HG03175 (cell line): ENCODE measurements around the gene IFIH1.
A peak's percentile ranks its signal among the peaks of the same experiment; 100 is the strongest.

Source experiments
- ATAC-seq: cut with Tn5 transposase; IDR thresholded peaks from one replicate; pipeline ENCODE4 v1.9.1; 2021; ENCODE audit warnings: mild to moderate bottlenecking, moderate library complexity; ENCODE audit not compliant: unreplicated experiment

Gene IFIH1

GRCh38 chr2:162318328-162319180 is at the start of gene IFIH1:
IFIH1 (minus strand) TSS chr2:162318684; CDS start chr2:162318307, 377 bp downstream.
- ATAC-seq: peak; percentile 80

GRCh38 chr2:162365392-162365791 is 46.9 kb upstream of the IFIH1 start:
- no peak for ATAC-seq

- ATAC-seq: no peak
These were observed 26.1 kb upstream of the IFIH1 start for GRCh38 chr2:162344617-162344950.

DNA sequence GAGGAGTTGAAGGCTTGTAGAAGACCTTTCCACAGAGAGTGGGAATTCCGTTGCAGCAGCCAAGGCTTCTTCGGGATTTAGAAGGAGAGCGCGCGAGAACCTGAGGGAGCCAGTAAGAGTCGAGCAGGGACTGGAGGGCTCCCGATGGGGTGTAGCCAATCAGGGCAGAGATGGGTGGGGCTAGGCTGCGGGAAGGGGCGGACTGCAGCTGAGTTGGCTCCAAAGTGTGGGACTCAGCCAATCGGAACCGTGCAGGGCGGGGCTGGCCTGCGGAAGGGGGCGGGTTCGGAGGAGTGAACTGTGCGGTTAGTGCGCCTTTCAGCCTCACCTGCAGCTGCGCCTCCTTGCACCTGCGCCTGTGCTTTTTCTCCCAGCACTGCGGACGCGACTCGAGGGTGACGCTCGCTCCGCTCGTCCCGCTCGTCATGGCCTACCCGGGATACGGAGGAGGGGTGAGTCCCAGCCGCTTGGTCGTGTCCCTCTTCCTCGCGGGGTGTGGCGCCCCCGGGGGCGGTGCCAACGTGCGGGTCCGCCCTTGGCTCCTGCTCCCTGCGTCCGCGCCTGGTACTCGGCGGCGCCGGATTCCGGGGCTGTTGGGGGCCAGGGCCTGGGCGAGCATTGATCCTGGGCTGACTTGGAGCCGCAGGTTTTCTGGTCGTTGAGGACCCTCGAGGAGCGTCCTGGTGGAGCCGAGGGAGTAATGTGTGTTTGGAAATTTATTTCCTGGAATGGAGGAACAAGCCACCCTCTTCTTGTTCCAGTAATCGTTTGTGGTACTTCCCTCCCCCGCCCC is 25.5 kb upstream of the IFIH1 start, which contains the start of gene GCA:
TSS of gene GCA (plus strand) at position 309 of the 793 bp plus-strand sequence. CDS start at position 426, 117 bp downstream.
- ATAC-seq: peak; percentile 99

DNA sequence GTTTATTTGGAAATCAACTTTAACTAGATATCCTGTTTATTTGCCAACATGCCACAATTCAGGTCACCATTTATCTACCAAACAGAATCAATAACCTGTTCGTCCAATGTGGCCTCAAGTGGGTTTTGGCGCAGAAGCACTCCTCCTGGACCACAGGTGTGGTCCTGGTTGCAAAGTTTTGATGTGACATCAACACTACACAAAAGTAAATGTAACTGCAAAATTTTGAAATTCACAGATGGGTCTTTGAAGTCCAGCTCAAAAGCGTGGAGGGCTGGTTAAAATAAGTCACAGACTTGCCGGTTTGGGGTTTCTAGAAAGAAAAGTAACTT is 25.0 kb upstream of the IFIH1 start:
- ATAC-seq: no peak

DNA sequence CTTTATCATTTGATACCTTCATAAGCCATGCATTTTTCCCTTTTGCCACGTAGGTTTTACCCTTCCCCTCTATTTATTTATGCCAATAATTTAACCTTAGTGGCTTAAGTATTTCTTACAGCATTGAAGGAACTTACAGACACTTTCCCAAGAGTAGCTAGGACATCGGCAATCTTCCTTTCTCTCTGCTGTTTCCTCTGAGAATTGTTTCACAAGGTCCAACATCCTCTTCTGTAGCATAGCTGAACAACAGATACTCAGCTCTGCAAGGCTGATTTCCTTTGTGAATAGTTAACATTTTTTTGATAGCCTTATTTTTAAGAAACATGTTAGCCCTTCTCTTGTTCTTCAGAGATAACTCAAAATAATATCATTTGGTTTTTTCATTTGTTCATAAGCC is 24.4 kb upstream of the IFIH1 start:
- no peak for ATAC-seq

- no peak for ATAC-seq
These were observed 23.8 kb upstream of the IFIH1 start for GRCh38 chr2:162342321-162342720.

DNA sequence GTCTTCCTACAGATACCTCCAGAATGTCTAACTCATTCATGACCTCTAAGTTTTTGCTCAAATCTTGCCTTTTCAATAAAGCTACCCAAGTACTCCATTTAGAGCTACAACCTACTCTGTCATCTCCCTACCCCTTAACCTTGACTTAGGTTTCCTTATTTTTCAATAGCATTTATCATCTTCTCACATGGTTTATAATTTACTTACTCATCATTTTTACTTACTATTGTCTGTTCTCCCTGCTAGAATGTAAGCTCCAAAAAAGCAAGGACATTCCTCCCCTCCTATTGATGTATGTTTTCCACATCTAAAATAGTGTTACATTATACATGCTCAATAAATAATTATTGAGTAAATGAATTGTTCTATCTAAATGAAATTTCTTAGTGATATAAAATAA is 22.3 kb upstream of the IFIH1 start:
- no peak for ATAC-seq

DNA sequence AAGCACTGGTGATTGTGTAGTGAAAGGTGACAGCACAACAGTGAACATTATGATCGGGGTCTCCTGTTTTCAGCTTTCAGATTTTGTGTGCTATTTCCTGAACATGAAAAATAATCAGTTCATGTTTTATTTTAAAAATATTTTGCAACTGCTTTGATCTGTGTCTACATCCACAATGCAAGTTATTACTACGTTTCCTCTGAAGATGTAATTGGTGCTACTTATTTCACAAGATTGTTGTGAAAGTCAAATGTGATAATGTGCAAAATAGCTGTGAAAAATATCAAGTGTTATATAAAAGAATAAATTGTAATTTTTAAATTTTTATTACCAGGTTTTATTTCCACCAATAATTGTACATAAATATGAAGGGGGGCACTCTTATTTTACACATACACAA is 19.4 kb upstream of the IFIH1 start:
- no peak for ATAC-seq

DNA sequence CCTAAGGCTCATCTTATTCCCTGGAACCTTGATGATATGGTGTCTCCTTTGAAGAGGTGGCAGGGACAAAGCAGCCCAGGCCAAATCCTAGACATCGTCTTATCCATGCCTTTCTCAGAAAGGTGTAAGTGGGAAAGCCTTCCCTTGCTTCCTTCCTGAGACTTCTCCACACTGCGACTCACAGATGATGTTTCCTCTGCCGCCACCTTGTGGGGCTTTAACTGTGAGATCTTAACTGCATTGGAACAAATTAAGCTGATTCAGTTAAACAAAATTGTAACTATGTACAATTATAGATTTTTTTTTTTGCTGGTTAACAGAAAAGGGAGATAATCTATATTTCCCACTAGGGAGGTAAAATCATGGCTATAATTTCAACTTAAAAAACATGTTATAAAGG is 15.5 kb upstream of the IFIH1 start:
- ATAC-seq: peak; percentile 50

GRCh38 chr2:162330881-162331280 is 12.4 kb upstream of the IFIH1 start:
- no peak for ATAC-seq

DNA sequence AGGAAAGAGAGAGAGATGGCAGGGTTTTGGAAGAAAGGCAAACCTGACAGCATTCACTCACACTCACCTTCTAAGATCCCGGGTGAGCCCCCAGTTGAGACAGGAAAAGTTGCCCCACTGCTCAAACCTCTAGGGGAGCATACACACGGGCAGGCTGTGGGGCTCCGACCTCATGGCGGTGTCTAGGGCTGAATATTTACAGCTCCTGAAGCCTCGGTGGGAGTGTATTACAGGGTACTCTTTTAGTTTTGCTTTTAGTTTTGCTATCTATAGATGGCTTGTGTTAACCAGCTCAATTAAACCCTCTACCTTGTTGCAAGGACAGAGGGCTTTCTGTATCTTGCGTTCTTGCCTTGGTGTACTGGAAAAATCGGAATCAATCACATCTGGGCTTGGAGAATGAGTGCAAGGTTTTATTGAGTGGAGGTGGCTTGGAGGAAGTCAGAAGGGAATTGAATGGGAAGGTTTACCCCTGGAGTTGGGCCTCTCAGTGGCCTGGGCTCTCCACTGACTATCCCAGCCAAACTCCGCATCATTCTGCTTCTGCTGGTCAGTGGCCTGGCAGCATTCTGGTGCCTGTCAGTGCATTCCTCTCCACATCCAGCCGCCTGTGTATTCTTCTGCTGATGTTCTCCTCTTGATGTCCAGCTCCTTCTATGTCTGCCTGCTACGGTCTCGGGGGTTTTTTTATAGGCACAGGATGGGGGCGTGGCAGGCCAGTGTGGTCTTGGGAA is 10.1 kb upstream of the IFIH1 start:
- peak; percentile 91 for ATAC-seq

DNA sequence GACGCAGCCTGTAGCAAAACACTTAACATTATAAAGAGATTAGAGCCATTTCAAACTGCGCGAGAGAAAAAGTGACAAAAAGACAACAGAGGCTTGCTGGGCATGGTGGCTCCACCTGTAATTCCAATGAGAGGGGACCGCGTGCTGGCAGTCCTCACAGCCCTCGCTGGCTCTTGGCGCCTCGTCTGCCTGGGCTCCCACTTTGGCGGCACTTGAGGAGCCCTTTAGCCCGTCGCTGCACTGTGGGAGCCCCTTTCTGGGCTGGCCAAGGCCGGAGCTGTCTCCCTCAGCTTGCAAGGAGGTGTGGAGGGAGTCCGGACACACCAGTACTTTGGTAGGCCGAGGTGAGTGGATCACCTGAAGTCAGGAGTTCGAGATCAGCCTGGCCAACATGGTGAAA is 9.3 kb upstream of the IFIH1 start:
- no peak for ATAC-seq

DNA sequence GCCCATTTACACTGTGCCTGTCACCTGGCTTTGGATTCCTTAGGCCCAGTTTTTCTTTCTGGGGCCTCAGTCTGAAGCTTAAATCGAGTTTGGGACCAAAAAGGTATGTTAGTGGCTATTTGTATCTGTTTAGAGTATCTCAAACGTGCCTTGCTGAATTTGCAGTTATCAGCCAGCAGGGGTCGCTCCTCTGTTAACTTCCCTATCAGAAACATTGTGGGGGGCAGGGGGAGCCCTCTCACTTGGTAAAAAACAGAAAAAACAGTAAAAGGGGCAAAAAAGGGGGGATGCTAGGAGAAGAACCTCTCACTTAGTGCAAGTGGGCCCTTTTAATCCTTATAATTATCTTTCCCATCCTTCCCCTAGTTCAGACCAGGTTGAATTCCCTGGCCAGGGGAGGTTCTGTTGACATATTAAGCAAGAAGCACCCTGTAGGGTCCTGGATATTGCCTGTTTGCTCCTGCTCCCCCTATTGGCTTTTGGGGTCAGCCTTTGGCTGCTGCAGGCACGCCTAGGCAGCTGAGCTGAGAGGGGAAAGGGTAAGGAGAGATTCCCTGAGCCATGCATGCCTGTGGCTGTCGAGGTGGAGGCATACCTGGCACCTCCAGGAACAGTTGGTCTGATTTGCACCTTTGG is 8.8 kb upstream of the IFIH1 start:
- ATAC-seq: no peak

DNA sequence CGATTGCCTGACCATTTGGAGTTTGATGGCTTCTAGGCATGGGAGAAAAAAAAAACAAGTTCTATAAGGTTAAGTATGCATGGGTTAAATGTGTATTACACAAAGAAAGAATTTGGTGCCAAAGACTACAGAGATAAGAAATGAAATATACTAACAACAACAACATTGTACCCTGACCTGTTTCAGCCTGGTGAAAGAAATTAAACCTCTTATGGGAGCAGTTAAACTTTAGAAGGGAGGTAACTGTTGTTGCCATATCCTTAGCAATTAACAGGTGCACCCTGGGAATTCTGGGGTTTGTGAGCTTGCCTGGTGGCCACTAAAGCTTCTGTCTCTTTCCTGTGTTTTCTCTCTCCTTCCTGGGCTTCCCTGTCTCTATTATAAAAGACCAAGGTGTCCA is 6.5 kb upstream of the IFIH1 start:
- ATAC-seq: no peak

- no peak for ATAC-seq
These were observed 2.5 kb upstream of the IFIH1 start for GRCh38 chr2:162320864-162321517.

GRCh38 chr2:162317861-162318327 is 590 bp downstream of the IFIH1 start:
- peak; percentile 10 for ATAC-seq

- no peak for ATAC-seq
These were observed 1.3 kb downstream of the IFIH1 start for GRCh38 chr2:162317058-162317742.

DNA sequence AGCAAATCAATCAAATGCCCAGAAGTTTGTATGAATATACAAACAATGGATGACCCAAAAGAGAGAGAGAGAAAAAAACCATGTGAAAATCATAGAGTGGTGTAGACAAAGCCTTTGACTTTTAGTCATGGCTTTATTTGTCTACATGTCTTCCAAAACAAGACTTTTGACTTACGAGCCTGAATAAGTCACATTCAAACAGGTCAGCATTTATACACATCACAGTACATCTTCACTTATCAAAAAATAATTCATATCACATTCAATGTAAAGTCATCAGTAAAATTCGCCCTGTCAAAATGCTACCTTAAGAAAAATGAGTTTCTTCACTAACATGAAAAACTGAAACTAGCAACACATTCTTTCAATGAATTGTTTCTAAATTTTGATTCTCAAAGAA is 1.9 kb downstream of the IFIH1 start:
- ATAC-seq: no peak

DNA sequence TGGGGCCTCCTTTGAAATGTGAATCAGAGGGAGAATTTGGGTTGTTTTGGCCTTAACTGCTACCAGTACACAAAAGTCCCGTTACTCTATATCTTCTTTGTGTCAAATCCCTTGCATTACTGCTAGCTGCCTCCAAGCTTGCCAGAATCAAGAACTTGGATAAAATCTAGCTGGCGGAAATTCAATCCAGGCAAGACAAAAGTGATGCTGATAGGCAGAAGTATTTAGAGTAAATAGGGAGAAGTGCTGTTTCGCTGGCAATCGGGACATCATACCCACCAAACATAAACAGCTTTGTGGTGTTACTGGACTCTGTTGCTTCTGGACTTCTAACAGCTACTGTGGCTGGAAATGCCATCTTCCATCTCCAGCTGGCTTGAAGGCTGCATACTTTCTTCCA is 2.5 kb downstream of the IFIH1 start:
- ATAC-seq: no peak
